ENCODE measurements around the gene PARD6B. TPM values are rescaled to one million over a fixed set of nuclear protein-coding genes. Genes with fewer than 3 reads are reported as not detected.

Gene PARD6B
- total and polyA plus RNA-seq, 2 of the 13 experiments (the other 11 are each of a cell fraction or from before 2014, with no cell fraction given): 6.9 to 22.2 TPM

DNA sequence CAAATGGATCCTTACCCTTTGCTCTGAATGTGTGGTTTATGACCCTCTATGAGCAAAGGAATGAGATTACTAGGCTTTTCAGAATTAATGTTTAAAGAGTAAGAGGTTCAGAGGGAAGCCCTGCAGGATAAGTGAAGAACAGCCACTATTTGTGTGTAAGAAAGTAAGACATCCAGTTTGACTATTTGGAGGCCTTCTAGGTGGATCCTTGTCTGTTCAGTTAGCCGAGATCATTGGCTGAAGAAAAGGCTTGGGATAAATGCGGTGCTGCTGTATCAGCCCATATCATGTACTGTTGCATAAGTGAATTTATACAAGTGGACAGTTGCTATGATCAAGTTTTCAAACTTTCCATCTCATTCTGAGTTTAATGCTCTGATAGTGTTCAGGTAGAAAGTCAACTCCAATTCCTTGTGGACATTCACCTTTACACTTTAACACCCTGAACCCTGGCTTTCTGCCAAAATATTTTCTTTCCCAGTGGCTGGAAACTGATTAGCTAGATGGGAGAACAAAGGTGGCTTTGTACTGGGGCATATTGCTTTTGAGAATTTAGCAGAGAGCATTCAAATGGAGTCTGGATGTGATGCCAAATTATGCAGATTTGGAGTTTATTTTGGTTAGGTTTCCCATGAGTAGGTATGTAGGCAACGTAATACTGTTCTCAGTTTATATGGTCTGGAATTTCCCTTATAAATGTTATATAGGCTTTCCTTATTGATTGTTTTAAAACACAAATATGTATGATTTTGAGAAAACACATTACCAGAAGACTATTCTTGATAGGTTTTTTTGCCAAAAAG, 15.0 kb downstream of the PARD6B start (continued):
- TF ChIP-seq, protein P1, sequence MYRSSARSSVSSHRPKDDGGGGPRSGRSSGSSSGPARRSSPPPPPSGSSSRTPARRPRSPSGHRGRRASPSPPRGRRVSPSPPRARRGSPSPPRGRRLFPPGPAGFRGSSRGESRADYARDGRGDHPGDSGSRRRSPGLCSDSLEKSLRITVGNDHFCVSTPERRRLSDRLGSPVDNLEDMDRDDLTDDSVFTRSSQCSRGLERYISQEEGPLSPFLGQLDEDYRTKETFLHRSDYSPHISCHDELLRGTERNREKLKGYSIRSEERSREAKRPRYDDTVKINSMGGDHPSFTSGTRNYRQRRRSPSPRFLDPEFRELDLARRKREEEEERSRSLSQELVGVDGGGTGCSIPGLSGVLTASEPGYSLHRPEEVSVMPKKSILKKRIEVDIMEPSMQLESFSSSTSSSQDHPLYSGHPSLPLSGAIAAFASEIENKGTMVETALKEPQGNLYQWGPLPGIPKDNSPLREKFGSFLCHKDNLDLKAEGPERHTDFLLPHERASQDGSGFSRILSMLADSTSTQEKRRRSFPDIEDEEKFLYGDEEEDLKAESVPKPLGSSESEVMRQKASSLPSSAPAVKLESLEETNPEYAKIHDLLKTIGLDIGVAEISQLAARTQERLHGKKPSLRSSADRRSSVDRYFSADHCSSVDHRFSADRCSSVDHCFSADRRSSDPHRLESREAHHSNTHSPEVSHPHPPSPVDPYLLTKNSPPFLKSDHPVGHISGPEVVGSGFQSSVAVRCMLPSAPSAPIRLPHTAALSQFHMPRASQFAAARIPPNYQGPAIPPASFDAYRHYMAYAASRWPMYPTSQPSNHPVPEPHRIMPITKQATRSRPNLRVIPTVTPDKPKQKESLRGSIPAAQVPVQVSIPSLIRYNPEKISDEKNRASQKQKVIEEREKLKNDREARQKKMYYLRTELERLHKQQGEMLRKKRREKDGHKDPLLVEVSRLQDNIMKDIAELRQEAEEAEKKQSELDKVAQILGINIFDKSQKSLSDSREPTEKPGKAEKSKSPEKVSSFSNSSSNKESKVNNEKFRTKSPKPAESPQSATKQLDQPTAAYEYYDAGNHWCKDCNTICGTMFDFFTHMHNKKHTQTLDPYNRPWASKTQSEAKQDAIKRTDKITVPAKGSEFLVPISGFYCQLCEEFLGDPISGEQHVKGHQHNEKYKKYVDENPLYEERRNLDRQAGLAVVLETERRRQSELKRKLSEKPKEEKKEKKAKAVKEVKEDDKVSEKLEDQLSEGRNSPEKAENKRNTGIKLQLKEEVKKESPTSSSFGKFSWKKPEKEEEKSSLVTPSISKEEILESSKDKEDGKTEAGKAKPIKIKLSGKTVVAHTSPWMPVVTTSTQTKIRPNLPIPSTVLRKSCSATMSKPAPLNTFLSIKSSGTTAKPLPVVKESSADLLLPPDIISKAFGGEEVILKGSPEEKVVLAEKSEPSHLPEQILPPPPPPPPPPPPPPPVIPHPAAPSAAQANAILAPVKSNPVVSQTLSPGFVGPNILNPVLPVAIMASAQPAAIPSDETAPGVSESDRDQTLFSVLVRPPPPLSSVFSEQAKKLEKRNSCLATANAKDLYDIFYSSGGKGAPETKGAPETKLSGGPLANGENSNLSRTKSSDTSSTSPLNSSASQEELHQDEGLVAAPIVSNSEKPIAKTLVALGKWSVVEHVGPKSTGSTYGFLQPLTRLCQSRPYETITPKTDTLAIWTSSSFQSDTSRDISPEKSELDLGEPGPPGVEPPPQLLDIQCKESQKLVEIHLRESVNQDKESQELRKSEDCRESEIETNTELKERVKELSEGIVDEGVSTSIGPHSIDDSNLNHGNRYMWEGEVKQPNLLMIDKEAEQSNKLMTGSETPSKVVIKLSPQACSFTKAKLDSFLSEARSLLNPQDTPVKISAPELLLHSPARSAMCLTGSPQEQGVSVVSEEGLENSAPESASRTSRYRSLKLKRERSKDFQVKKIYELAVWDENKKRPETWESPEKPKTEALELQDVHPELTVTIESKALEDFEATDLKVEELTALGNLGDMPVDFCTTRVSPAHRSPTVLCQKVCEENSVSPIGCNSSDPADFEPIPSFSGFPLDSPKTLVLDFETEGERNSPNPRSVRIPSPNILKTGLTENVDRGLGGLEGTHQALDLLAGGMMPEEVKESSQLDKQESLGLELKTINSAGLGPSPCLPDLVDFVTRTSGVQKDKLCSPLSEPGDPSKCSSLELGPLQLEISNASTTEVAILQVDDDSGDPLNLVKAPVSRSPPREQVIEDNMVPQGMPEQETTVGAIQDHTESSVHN (CRISPR knock-in tag; IDR thresholded peaks at IDR 0.05): no peak
- TF ChIP-seq ZMAT3 (CRISPR knock-in tag; conservative IDR thresholded peaks at IDR 0.05) (no peak), ZFP36 (IDR thresholded peaks at IDR 0.05; ENCODE audit: borderline replicate concordance, low read depth, low read length, partially characterized antibody) (no peak), ZNF501 (CRISPR knock-in tag; IDR thresholded peaks at IDR 0.05) (no peak), KDM5B (CRISPR knock-in tag; IDR thresholded peaks at IDR 0.05; ENCODE audit: borderline replicate concordance) (no peak), HNRNPK (IDR thresholded peaks at IDR 0.05; ENCODE audit: low read depth, low read length, poor library complexity, severe bottlenecking) (no peak), SKI (IDR thresholded peaks at IDR 0.05; ENCODE audit: partially characterized antibody) (peak; percentile 59), TRIM24 (CRISPR knock-in tag; IDR thresholded peaks at IDR 0.05) (no peak), ZSCAN20 (CRISPR knock-in tag; IDR thresholded peaks at IDR 0.05; ENCODE audit: borderline replicate concordance) (no peak), TEAD3 (CRISPR knock-in tag; optimal IDR thresholded peaks at IDR 0.05; ENCODE audit: borderline replicate concordance) (peak; percentile 95)
- TF ChIP-seq, protein P2, sequence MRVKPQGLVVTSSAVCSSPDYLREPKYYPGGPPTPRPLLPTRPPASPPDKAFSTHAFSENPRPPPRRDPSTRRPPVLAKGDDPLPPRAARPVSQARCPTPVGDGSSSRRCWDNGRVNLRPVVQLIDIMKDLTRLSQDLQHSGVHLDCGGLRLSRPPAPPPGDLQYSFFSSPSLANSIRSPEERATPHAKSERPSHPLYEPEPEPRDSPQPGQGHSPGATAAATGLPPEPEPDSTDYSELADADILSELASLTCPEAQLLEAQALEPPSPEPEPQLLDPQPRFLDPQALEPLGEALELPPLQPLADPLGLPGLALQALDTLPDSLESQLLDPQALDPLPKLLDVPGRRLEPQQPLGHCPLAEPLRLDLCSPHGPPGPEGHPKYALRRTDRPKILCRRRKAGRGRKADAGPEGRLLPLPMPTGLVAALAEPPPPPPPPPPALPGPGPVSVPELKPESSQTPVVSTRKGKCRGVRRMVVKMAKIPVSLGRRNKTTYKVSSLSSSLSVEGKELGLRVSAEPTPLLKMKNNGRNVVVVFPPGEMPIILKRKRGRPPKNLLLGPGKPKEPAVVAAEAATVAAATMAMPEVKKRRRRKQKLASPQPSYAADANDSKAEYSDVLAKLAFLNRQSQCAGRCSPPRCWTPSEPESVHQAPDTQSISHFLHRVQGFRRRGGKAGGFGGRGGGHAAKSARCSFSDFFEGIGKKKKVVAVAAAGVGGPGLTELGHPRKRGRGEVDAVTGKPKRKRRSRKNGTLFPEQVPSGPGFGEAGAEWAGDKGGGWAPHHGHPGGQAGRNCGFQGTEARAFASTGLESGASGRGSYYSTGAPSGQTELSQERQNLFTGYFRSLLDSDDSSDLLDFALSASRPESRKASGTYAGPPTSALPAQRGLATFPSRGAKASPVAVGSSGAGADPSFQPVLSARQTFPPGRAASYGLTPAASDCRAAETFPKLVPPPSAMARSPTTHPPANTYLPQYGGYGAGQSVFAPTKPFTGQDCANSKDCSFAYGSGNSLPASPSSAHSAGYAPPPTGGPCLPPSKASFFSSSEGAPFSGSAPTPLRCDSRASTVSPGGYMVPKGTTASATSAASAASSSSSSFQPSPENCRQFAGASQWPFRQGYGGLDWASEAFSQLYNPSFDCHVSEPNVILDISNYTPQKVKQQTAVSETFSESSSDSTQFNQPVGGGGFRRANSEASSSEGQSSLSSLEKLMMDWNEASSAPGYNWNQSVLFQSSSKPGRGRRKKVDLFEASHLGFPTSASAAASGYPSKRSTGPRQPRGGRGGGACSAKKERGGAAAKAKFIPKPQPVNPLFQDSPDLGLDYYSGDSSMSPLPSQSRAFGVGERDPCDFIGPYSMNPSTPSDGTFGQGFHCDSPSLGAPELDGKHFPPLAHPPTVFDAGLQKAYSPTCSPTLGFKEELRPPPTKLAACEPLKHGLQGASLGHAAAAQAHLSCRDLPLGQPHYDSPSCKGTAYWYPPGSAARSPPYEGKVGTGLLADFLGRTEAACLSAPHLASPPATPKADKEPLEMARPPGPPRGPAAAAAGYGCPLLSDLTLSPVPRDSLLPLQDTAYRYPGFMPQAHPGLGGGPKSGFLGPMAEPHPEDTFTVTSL (CRISPR knock-in tag; IDR thresholded peaks at IDR 0.05; ENCODE audit: borderline replicate concordance): peak; percentile 97
- TF ChIP-seq, protein P3, sequence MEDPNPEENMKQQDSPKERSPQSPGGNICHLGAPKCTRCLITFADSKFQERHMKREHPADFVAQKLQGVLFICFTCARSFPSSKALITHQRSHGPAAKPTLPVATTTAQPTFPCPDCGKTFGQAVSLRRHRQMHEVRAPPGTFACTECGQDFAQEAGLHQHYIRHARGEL (CRISPR knock-in tag; IDR thresholded peaks at IDR 0.05): no peak

All from HepG2 (cell line).